Kidney epithelial cell (primary cell): ENCODE results near the gene MAGI1. TPM values are rescaled to one million over a fixed set of nuclear protein-coding genes. Genes with fewer than 3 reads are reported as not detected.

Source experiments
- DNase-seq: peaks from one replicate; pipeline ENCODE4 v3.0.0-alpha.2; 2010; ENCODE audit warnings: low read depth
- H3K27me3 ChIP-seq: 2 replicates; pipeline ENCODE4 v1.6.0; 2011; ENCODE audit warnings: low read length; ENCODE audit not compliant: control insufficient read depth, insufficient read depth
- H3K36me3 ChIP-seq: 2 replicates; pipeline ENCODE4 v1.5.1; 2011; ENCODE audit warnings: low read length; ENCODE audit not compliant: control insufficient read depth, insufficient read depth
- H3K4me3 ChIP-seq: 2 replicates; pipeline ENCODE4 v1.5.1; 2011; ENCODE audit warnings: low read depth, mild to moderate bottlenecking, control low read depth, low read length
- CTCF ChIP-seq: IDR thresholded peaks from 2 replicates; pipeline ENCODE4 v1.5.1; 2011; ENCODE audit warnings: mild to moderate bottlenecking, moderate library complexity, low read length, control low read depth, inconsistent platforms; ENCODE audit not compliant: insufficient read depth, poor library complexity, severe bottlenecking
- total RNA-seq: library from RNA; depleted of rRNA; stranded (reverse); fragments of >200 nt; gene quantifications from 2 replicates; pipeline ENCODE4 v1.2.3, GENCODE V29; 2015

The MAGI1 gene
- total RNA-seq, 1 donor from 2014 or later: 15.8 TPM

DNA sequence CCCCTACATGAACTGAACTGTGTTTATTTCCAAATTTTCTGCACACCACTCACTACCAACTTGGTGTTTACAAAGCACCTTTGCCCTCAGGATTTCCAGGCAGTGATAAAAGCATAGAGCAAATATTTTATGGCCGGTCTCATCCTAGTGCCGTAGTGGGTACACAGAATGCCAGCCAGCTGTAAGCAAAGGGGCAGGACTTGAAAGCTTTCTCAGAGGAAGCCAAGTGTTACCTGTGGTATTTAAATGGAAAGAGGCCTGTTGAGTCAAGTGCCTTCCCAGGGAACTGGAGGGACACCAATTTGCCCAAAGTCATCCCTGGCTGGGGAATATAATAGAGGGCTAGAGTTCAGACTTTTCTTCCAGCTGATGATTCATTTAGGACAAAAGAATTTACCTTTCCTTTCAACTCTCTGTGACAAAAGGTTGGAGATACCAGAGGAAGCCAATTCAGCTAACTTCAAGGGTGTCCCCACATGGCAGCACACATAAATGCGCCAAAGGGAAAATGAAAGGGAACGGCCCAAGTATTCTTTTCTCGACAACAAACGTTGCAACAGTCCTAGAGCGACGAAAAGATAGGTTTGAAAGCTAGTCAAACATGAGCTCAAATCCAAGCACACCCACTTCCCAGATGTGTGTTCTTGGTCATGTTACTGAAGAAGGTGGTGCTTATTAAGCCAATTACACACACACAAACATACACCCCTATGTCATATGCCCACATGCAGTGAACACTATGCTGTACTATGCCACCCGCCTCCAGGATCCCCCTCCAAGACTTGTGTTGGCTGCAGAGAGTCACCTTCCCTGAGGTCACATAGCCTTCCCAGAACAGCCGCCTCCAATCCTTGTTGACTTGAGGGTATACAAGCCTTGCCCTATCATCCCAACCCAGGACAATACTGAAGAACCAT is 27.7 kb downstream of the MAGI1 start:
- TF ChIP-seq CTCF: no peak
- H3K4me3 ChIP-seq: no peak overlapping the region
- DNase-seq: no peak
- no peaks in the 10 kb centered on the region for H3K36me3 ChIP-seq
- no peaks in the 10 kb centered on the region for H3K27me3 ChIP-seq

GRCh38 chr3:66010348-66010738 is 28.4 kb downstream of the MAGI1 start:
- no peak for TF ChIP-seq CTCF
- H3K4me3 ChIP-seq: no peak overlapping the region
- no peaks in the 10 kb centered on the region for H3K27me3 ChIP-seq
- no peaks in the 10 kb centered on the region for H3K36me3 ChIP-seq
- DNase-seq: no peak

DNA sequence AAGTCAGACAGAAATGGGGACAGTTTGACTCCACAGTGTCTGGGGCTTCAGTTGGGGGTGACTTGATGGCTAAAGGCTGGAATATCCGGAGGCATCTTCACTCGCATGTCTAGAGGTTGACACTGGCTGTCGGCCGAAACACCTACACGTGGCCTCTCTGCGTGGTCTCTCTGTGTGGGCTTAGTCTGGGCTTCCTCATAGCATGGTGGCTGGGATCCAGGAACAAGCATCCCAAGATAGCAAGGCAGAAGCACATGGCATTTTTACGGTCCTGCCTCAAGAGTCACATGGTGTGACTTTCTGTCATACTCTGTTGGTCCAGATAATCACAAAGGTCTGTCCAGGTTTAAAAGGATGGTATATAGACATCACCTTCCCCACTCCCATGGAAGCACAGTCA is 34.5 kb downstream of the MAGI1 start:
- Histone ChIP-seq H3K27me3 (no peaks in the 10 kb centered on the region), H3K36me3 (no peaks in the 10 kb centered on the region), H3K4me3 (no peak overlapping the region)
- no peak for DNase-seq
- TF ChIP-seq CTCF: no peak

- Histone ChIP-seq H3K36me3 (no peaks in the 10 kb centered on the region), H3K27me3 (no peaks in the 10 kb centered on the region), H3K4me3 (no peak overlapping the region)
- no peak for TF ChIP-seq CTCF
- no peak for DNase-seq
Observed at GRCh38 chr3:66001626-66002025, 37.1 kb downstream of the MAGI1 start.

DNA sequence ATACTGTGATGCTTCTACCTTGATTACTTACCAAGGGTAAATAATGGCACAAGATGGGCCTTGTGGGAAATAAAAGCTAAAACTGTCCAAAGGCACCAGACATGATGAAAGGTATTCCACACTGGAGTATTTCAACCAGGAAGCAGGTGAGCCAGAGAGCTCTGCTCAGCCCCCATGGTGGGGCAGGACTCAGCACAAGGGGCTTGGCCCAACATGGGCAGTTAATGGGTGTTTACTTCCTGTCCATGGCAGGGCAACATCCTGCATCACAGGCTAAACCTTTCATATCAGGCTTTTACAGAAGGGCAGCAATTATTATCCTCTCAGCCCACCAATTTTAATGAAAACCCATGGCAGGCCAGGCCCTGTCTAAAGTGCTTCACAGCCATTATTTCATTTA is 38.2 kb downstream of the MAGI1 start:
- no peak for TF ChIP-seq CTCF
- DNase-seq: no peak
- no peaks in the 10 kb centered on the region for H3K36me3 ChIP-seq
- H3K27me3 ChIP-seq: no peaks in the 10 kb centered on the region
- H3K4me3 ChIP-seq: no peak overlapping the region

DNA sequence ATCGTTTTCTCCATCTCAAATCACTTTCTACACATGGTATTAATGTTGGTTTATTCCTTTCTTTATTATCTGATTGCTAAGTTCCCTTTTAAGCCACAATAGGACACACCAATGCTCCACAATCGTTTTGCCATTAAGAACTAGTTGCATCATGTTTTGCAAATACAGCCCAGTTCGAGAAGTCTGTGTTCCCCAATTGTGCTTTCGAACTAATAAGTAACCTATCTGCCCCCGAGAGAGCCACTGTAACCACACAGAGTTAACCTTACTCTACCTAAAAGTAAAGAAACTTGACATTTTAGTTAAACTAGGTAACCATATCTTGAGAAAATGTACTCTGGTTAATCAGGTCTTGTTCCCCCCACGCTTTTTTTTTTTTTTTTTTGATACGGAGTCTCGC is 39.1 kb downstream of the MAGI1 start:
- H3K27me3 ChIP-seq: no peaks in the 10 kb centered on the region
- no peaks in the 10 kb centered on the region for H3K36me3 ChIP-seq
- TF ChIP-seq CTCF: no peak
- no peak overlapping the region for H3K4me3 ChIP-seq
- DNase-seq: no peak
